ENCODE measurements around the gene RUNX1.

RUNX1 gene

DNA sequence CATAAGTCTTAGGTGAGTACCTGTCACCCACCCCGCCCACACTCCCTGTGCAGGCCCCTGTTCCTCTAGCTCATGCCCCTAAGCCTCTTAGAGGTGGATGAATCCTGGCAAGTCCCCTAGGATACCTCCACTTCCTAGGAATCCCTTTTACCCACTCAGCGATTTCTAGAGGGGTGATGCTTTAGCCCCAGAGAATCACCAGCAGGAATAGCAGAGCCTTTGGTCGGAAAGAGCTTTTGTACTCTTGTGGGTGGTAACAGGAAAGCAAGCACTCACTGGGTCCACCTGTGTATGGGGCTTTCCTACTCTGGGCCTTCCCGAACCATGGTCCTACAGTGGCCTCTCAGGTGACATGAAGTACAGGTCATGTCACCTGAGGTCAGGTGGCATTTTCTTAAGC lies 207.9 kb downstream of the RUNX1 start:
- no peak for DNase-seq

DNA sequence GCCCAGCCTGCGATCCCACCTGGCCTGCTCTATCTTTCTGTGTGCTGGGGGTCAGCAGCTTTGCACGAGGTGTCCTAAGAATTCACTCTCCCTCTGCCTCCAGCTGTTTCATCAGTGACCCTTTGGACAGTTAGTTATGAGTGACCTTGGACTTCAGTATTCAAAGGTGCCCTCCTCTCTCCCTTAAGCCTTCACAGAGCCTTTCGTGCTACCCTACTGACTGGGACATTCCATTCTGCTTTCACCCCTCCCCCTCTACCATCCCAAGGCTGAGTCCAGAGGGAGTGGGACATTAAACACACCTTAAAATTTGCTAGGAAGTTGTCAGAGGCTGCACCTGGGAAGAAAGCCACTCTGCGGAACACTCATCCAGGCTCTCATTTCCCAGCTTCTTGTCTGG lies 208.4 kb downstream of the RUNX1 start:
- no peak for DNase-seq

DNA sequence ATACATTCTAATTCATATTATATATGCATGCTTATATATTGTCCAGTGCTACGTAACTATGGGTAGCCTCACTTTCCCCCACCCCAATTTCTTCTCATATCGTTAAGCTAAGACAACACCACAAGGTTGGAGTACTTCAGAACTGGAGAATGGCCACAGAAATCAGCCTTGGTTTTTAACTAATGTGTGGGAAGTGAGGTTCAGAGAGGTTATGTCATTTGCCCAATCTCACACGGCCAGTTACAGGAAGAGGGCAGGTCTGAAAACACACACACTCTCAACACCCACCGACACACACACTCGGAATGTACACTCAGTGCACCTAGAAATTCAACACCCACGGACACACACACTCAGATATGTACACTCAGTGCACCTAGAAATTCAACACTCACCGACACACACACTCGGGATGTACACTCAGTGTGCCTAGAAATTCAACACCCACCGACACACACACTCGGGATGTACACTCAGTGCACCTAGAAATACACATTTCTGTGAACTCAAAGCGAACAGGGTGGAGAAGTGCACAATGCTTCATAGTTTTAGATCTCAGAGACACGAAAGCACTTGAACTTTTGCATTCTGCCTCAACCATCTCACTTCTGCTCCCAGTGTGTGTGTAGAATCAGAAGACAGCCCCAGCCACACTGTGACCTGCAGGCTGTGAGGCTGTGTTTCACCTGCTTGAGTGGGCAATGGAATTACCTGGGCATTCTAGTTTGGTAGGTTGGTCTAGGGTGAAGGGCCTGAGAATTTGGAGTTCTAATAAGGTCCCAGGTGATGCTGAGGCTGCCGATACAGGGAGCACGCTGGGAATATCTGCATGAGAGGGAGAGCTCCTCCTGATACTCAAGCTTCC lies 209.9 kb downstream of the RUNX1 start:
- peak; percentile 46 to 79 for DNase-seq

DNA sequence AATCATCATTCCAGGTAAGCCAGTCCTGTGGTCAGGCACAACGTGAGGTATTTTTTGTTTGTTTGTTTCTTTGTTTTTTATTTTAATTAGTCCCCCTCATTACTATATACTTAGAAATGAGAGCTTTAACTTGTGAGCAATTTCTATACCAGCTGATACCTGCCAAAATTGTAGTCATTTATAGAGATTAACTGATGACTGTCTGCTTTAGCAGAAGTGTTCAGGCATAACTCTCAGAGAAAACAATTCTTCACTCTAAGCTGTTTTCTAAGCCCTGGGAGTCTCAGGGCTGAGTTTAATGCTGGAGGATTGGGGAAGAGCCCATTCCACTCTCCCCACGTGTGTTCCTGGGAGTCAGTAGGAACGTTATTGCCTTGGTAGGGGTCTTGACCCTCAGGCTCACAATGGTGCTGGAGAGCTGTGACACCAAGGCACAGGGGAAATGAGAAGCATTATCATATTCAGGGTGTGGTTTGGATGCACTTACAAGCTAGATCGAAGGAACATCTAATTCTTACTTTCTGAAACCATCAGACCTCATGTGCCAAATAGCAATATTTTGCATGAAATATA lies 212.1 kb downstream of the RUNX1 start:
- peak in 1 of 2 donors; percentile 28 for DNase-seq

DNA sequence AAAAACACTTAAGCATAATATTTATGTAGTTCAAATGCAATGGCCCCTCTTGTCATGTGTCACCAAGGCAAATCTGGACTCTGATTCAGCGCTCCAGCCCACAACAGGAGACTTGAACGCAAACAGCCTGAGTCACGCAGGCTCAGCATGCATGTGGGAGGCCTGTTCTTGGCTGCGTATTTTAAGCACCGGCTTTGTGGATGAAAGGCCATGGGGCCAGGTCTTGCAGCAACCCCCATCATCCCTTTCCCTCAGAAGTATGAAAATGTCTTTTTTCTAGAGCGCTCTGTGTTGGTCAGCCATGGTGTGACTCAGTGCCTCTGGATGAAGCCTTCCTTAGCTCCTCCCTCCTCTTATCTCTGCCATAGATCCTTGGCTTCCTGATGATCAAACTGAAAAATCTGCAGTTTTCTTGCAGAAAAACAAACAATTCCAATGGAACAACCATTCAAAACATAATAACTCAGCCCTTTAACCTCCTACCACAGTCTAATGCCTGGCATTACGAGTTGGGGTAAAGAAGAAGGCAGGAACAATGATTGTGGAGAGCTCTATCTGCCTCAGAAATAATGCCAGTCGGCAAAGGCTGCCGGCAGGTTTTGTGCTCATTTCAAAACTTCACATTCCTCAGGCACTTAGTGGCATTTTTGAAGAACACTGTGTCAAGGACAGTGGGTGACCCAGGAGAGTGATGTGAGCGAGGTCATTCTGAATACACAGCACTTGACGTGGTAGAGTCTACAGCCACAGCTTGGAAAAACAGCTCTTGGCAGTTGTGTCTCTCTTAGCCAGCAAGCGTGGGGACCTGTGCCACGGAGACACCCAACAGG lies 212.8 kb downstream of the RUNX1 start:
- DNase-seq: peak; percentile 94 to 99

DNA sequence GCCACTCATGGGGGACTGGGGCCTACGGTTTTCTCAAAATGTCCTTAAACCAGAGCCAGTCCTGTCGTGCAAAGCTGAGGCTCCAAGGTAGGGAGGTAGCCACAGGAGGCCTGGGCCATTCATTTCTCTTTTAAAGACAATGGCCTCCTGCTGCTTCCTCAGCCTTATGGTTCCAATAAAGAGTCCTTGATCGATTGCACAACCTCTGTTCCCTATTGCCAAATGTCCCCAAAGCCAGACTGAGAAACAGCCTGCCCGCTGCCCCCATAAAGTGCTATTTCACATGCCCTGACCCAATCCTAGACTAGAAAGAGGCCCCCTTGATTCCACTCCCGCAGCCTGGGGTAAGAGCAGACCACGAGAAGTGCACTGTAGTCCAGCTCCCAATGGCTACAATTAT lies 213.6 kb downstream of the RUNX1 start:
- DNase-seq: peak; percentile 89 to 92

DNA sequence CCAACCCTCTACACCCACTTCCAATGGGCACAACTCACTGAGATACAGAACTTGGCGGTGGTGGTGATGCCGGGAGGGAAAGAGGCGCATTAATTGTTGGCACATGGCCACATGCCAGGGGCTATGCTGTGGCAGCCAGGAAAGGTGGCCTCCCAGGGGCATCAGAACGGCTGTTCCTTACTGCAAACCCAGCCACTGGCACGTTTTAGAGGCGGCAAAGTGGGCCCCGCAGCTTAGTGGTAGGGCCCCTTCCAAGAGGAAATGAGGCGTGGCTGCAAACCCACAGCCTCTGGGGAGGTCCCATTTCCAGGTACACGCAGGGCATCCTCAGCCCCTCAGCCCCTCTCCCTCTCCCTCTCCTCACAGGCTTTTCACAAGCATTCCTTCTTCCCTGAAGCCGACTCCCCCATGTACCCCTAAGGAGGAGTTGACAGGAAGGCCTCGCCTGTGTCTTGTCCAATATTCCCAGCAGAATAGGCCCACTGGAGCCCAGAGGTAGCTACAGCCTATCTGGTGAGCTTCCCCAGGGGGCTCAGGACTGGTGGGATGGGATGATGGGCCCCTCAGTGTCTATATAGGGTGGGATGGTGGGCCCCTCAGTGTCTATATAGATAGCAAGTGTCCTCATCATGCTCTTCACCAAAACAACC lies 214.1 kb downstream of the RUNX1 start:
- no peak for DNase-seq

DNA sequence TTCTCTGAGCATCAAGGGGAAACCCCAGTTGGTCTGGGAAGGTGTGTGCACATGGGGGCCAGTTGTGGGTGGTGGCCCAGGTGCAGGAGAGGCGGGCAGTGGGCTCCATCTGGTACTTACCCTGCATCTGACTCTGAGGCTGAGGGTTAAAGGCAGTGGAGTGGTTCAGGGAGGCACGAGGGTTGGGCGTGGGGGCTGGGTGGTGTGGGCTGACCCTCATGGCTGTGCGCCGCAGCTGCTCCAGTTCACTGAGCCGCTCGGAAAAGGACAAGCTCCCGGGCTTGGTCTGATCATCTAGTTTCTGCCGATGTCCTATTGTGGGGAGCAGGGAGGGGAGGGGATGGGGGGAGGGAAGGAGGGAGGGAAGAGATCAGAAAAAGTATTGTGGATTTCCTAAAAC lies 214.8 kb downstream of the RUNX1 start:
- no peak for DNase-seq

DNA sequence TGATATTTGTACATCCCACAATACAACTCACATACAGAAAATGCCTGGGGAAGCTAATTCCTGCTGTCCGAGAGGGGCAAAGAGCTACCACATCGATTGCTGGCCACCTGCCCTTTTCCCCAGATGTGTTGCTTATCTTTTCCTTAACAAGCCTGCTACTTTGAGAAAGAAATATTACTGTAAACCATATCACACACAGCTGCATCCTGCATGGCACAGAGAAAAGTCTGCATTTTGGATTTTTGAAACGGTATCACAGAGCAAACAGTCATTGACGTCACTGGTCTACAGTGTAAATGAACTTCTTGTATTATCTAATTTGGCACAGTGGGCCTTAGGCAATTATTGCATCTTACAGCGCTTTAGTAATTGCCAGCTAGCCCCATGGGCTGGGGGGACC lies 215.6 kb downstream of the RUNX1 start:
- DNase-seq: no peak

DNA sequence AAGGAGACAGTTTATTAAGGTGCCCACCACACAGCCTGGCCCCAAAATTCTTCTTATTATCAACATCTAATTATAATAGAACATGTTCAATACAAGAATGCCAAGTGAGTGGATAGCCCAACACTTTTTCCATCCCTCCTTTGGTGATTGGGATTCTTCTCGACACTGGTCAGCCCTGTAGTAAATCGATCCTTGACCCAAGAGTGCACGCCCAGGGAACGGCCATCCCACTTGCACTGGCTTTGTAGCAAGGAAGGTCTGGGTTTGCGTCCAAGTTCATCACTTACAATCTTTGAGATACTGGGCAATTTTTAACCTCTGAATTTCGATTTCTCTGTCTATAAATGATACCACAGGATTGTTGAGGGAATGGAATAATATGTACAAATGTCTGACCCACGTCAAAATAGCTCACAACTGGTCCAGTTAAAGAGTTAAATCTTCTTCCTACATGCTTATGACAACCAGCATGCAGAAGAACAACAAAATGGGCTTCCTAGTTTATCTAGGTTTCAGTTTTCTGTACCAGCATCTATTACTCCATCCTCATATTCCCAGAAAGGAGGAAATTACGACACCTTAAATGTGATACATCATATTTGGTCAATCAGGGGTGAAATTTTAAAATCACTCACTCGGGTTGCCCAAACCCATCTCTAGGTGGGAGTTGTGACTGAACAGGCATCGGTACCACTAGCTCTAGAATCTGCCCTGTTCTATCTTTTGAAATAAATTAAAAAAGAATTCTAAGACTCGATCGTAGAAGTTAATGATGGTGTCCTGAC lies 218.5 kb downstream of the RUNX1 start:
- peak; percentile 93 for DNase-seq

DNA sequence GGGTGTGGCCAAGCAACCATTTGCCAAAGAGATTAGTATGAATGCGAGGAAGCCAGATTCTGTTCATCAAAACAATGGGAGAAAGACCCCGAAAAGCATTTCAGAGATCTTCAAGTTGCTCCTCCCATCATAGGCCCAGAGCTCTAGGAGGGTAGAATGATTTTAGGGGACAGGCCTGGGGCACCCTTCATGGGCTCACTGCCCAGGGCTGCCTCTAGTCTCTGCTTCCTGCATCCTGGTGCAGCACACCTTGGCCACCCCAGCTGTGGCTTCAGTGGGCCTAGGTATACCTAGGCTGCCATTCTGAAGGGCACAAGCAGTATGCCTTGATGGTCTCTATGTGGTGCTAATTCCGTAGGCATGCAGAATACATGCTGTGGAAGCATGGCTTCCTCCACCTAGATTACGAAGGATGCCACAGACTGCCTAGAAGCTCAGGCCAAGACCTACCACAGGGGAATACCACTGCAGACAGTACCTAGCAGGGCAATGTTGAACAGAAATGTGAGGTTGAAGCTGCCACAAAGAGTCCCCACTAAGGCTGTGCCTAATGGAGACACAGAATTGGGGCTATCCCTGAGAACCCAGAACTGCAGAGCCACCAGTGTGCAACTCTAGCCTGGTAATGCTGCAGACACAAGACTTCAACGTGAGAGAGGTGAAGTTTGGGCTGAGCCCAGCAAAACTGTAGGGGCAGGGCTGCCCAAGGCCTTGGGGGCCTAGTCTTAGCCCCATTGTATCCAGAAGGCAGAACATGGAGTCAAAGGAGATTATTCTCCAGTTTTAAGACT lies 221.5 kb downstream of the RUNX1 start:
- DNase-seq: no peak

DNA sequence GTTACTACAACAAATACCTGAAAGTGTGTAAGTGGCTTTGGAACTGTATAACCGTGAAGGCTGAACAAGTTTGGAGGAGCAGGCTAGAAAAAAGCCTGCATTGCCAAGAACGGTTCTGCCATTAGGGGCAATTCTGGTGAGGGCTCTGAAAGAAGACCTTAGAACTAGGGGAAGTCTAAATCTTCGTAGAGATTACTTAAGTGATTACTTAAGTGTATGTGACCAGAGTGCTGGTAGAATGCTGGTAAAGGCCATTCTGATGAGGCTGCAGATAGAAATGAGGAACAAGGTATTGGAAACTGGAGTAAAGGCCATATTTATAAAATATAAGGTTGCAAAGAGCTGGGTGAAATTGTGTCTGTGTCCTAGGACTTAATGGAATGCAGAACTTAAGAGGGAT lies 222.3 kb downstream of the RUNX1 start:
- DNase-seq: peak; percentile 78 to 93

DNA sequence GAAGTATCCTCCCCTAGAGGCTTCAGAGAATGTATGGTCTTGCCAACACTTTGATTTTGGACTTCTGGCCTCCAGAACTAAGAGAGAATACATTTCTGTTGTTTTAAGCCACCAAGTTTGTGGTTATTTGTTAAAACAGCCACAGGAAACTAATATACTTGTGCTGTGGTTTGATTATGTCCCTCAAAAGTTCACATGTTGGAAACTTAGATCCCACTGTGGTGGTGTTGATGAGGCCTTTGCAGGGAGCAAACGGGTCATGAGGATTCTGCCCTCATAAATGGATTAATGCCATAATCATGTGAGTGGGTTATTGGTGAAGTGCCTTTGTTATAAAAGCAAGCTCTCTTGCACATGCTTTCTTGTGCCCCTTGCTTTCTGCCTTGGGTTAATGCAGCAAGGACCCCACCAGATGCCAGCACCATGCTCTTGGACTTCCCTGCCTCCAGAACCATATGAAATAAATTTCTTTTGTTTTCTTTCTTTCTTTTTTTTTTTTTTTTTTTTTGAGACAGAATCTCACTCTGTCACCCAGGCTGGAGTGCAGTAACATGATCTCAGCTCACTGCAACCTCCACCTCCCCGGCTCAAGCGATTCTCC lies 223.1 kb downstream of the RUNX1 start:
- DNase-seq: no peak

DNA sequence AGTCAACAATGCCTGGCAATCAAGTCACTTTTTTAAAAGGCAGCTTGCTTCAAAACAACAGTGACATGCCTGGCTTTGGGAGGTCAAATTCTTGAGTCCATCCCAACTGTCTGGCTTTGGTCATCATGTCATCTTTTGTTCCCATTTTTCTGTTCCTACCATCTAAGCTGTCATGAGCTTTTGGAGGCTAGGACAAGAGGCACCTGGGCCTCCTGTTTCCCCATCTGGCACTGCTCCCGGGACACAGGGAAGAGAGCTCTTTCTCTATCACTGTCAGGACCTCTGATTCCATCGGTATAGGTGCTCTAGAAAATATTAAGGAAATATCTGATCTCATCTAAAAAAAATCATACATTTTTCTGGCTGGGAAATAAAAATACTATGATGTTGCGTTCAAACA lies 224.0 kb downstream of the RUNX1 start:
- DNase-seq: no peak

DNA sequence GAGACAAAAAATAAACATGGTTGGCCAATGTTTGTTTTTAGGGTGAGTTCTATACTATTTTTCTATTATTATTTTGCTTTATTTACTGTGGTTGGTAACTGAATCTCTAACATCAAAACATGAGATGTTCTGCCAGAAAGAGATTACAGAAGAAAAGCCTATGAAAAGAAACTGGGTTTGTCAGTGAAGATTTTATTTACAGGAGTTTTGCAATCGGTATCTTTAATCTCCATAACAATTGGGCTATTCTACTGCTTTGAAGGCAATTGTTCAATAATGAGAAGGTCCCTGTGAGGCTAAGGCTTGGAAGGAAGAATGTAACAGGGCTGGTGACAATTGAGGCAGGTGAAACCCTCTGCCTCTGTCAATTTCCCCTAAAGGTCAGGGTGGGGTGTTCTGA lies 224.8 kb downstream of the RUNX1 start:
- DNase-seq: no peak

DNA sequence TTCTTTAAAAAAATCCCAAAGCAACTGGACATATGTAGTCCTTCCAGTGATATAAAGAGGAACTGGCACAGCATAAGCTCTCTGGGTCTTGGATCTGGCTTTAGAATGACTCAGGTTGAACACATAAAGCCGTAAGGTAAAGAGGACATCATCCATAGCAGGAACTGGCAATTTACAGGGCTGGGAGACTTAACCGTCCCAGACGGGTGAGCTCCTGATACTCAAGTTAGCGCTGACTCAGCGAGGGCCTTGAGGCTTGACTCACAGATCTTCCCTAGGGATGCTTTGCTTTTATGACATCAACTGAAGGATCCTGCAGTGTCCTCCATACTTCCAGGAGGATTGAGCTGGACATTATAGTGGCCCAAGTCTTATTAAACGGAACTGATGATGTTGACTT lies 226.2 kb downstream of the RUNX1 start:
- DNase-seq: peak in 1 of 2 donors; percentile 22

DNA sequence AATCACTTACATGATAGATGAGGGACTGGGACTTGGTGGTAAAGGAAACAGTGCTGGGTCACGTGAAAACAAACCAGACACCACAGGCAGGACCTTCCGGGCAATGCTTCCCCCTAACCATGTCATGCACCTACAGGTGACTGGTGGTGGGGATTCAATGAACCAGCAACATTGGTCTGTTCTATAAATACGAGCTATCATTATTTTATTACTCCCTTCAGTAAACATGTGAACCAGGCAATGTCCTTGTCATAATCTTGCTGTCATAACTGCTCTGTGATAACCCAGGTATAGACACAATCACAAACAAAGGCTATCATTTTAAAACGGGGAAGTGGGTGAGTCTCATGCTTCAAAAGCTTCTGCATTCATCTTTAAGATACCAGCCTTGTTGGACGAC lies 226.9 kb downstream of the RUNX1 start:
- no peak for DNase-seq

DNA sequence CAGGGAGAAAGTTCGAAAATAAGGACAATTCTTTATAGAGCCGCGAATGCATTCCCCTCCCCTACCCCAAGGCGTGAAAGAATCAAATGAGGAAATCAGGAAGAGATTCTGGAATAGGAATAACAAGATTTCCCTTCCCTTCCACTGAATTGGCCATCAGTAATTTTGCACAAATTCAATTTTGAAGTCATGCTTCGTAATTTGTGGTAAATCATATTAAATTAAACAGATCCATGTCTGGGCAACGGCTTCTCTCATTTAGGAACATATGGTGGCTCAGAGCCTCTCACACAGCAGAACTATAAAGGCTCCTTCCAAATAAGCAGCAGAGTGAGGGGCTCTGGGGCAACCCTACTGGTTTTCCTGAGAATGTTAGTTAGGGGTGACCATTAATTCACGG lies 227.4 kb downstream of the RUNX1 start:
- DNase-seq: no peak

DNA sequence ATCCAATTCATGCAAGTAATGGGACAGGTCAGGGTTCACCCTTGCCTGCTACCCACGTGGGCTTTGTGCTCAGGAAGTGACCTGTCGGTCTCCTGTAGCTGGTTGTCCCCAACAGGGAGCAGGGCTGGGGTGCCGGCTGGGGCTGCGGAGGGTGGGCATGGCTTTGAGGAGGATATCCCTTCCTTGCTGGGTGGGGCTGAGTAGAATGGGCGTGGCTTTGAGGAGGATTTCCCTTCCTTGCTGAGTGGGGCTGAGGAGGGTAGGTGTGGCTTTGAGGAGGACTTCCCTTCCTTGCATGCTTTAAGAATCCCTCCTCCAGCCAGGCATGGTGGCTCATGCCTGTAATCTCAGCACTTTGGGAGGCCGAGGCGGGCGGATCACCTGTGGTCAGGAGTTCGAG lies 229.1 kb downstream of the RUNX1 start:
- DNase-seq: no peak

DNA sequence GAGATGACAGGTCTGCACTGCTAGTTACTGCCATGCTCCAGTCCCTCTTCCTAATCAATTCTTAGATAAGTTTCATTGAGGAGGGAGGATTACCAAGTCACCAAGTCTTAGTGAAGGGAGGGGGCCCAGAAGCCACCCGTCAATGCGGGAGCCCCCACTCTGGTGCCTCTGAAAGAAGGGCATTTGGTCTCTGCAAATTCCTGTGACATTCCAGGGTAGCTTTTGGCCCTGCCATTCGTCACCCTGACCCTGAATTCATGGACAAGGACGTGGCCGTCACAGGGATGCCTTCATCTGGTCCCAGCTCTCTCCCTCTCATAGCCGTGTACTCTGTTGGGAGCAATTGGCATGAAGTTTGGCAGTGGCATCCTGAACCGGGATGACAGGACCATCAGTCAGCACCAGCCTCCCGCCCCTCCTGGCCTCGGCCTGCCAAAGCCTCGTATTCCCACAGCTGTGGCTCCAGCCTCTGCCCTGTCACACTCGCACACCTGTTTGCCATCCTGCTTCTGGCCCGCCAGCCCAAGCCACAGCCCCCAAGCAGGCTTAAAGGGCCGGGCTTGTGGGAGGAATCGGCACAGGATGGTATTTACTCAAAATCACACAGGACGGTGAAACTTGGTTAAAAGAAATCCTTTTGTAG lies 229.6 kb downstream of the RUNX1 start:
- no peak for DNase-seq
